ENCODE data around the gene DRGX. TPM values are rescaled to one million over a fixed set of nuclear protein-coding genes. Genes with fewer than 3 reads are reported as not detected.

Gene DRGX
- polyA plus RNA-seq, 3 donors: 0.09 TPM; not detected in 2

- DNase-seq: no peak
Measured at GRCh38 chr10:49347342-49347741, 48.5 kb downstream of the DRGX start.

GRCh38 chr10:49344840-49345239 lies 51.0 kb downstream of the DRGX start:
- DNase-seq: no peak

- DNase-seq: no peak
Measured at GRCh38 chr10:49338604-49339003, 57.3 kb downstream of the DRGX start.

GRCh38 chr10:49335364-49335972 lies 60.4 kb downstream of the DRGX start:
- no peak for DNase-seq

GRCh38 chr10:49334964-49335363 lies 60.9 kb downstream of the DRGX start:
- DNase-seq: no peak

GRCh38 chr10:49333192-49333591 lies 62.7 kb downstream of the DRGX start:
- DNase-seq: no peak

- DNase-seq: no peak
Measured at GRCh38 chr10:49332768-49333167, 63.1 kb downstream of the DRGX start.

- no peak for DNase-seq
Measured at GRCh38 chr10:49332333-49332732, 63.6 kb downstream of the DRGX start.

GRCh38 chr10:49331431-49331830 lies 64.5 kb downstream of the DRGX start:
- DNase-seq: no peak

- no peak for DNase-seq
Measured at GRCh38 chr10:49330127-49330665, 65.7 kb downstream of the DRGX start.

GRCh38 chr10:49329146-49329505 lies 66.8 kb downstream of the DRGX start:
- no peak for DNase-seq

GRCh38 chr10:49328401-49329145 lies 67.3 kb downstream of the DRGX start:
- DNase-seq: no peak

- no peak for DNase-seq
Measured at GRCh38 chr10:49327036-49327813, 68.7 kb downstream of the DRGX start.

- no peak for DNase-seq
Measured at GRCh38 chr10:49325916-49326783, 69.7 kb downstream of the DRGX start.

GRCh38 chr10:49325131-49325915 lies 70.6 kb downstream of the DRGX start:
- DNase-seq: no peak

- no peak for DNase-seq
Measured at GRCh38 chr10:49324711-49325110, 71.2 kb downstream of the DRGX start.

GRCh38 chr10:49323896-49324270 lies 72.0 kb downstream of the DRGX start:
- DNase-seq: no peak

- no peak for DNase-seq
Measured at GRCh38 chr10:49323171-49323895, 72.6 kb downstream of the DRGX start.

GRCh38 chr10:49322371-49323170 lies 73.3 kb downstream of the DRGX start:
- no peak for DNase-seq
